ENCODE results near the gene FOXA1. TPM values are rescaled to one million over a fixed set of nuclear protein-coding genes. Genes with fewer than 3 reads are reported as not detected.

Gene FOXA1
- total RNA-seq, 1 experiment from 2014 or later, result 11.2 TPM

DNA sequence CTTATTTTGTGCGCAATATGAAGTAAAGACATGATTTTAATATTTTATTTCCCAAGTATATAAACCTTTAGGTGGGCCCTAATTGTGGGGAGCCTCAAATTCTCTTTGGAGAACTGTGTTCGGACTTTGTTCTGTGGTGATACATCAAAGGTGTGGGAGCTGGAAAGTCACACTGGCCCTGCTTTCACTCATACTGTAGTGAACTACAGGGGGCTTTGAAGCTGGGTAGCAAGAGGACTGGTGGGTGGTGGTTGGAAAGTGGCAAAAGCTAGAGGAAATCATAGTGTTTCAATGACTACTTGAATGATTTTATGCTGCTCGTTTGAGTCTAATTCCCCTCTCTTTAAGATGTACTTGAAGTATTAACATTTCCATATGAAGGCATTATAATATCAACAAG is 13.6 kb upstream of the FOXA1 start:
- H3K4me1 Mint-ChIP-seq (ENCODE audit: insufficient read depth, unreplicated experiment), result no peaks in the 10 kb centered on the region
- H3K36me3 Mint-ChIP-seq (ENCODE audit: insufficient read depth, unreplicated experiment), result no peaks in the 10 kb centered on the region
- H3K4me3 Mint-ChIP-seq (ENCODE audit: unreplicated experiment), result no peak overlapping the region
- H3K27me3 Mint-ChIP-seq (ENCODE audit: insufficient read depth, unreplicated experiment), result no peaks in the 10 kb centered on the region
- TF ChIP-seq, protein P1, sequence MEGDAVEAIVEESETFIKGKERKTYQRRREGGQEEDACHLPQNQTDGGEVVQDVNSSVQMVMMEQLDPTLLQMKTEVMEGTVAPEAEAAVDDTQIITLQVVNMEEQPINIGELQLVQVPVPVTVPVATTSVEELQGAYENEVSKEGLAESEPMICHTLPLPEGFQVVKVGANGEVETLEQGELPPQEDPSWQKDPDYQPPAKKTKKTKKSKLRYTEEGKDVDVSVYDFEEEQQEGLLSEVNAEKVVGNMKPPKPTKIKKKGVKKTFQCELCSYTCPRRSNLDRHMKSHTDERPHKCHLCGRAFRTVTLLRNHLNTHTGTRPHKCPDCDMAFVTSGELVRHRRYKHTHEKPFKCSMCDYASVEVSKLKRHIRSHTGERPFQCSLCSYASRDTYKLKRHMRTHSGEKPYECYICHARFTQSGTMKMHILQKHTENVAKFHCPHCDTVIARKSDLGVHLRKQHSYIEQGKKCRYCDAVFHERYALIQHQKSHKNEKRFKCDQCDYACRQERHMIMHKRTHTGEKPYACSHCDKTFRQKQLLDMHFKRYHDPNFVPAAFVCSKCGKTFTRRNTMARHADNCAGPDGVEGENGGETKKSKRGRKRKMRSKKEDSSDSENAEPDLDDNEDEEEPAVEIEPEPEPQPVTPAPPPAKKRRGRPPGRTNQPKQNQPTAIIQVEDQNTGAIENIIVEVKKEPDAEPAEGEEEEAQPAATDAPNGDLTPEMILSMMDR (IDR thresholded peaks at IDR 0.05; ENCODE audit: unreplicated experiment), result no peak
- ChIA-PET POLR2A (no interaction called here), CTCF (no interaction called here)
- BruUV-seq (replicated peaks), result no TSS peak
- no peak for DNase-seq (ENCODE audit: unreplicated experiment)
- no peak overlapping the region for H3K27ac Mint-ChIP-seq (ENCODE audit: low read depth, unreplicated experiment)
- intact Hi-C loops (cut with micrococcal nuclease), result no loop called here
- peaks cover 11% of the 10 kb centered on the region for H3K9me3 Mint-ChIP-seq (ENCODE audit: unreplicated experiment)

DNA sequence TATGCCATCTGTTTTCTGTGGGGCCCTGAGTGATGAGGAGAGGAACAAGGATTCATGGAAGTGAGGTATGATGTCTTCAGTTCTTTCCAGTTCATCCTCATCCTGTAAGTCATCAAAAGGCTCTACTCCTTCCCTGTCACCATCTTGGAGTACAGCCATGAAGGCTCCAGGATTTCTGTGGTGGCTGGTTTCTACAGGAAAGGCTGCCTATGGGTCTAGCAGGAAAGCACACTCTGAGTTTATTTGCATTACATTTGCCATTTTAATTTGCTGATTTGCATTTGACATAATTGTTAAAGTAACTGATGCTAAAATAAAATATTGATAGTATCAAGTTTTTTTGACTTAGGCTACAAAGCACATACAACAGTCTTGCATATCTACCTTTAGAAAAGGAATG is 11.6 kb upstream of the FOXA1 start:
- Mint-ChIP-seq H3K9me3 (ENCODE audit: unreplicated experiment) (peaks cover 6% of the 10 kb centered on the region), H3K27me3 (ENCODE audit: insufficient read depth, unreplicated experiment) (no peaks in the 10 kb centered on the region), H3K36me3 (ENCODE audit: insufficient read depth, unreplicated experiment) (no peaks in the 10 kb centered on the region), H3K27ac (ENCODE audit: low read depth, unreplicated experiment) (no peak overlapping the region), H3K4me1 (ENCODE audit: insufficient read depth, unreplicated experiment) (no peaks in the 10 kb centered on the region), H3K4me3 (ENCODE audit: unreplicated experiment) (no peak overlapping the region)
- CTCF ChIA-PET, result interaction anchor here (0.9 kb wide), 1 partner anchor 375 kb away, joined by 3 read pairs; no protein-coding TSS in a partner anchor
- POLR2A ChIA-PET, result no interaction called here
- no peak for DNase-seq (ENCODE audit: unreplicated experiment)
- TF ChIP-seq, protein P1 (IDR thresholded peaks at IDR 0.05; ENCODE audit: unreplicated experiment), result no peak
- intact Hi-C loops (cut with micrococcal nuclease), result no loop called here
- no TSS peak for BruUV-seq (replicated peaks)

DNA sequence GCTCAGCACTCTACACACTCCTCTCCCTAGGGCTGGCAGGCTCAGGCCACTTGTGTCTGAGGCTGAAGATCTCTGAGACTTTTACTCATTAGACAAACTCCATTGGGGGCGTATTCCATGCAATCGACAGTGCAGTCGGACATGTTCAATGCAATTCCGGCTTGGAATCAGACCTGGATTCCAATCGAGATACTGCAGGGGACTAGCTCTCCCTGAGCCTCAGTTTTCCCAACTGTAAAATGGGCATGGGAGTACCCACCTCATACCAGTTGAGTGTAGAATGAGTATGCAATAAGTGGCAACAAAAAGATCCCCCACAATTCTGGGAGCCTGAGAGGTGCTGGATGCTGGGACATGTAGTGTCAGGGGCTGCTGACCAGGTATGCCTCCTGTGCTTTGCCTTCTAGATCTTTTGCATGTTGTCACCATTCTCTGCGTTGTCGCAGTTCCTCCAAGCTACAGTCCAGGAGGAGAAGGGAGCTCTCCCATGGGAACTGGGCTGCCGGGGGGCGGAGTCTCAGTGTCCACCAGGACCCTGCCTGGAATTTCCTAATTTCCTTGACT is 8.7 kb upstream of the FOXA1 start:
- H3K9me3 Mint-ChIP-seq (ENCODE audit: unreplicated experiment), result no peaks in the 10 kb centered on the region
- TF ChIP-seq, protein P1 (IDR thresholded peaks at IDR 0.05; ENCODE audit: unreplicated experiment), result no peak
- H3K4me1 Mint-ChIP-seq (ENCODE audit: insufficient read depth, unreplicated experiment), result no peaks in the 10 kb centered on the region
- CTCF ChIA-PET, result no interaction called here
- no peak overlapping the region for H3K27ac Mint-ChIP-seq (ENCODE audit: low read depth, unreplicated experiment)
- no peaks in the 10 kb centered on the region for H3K36me3 Mint-ChIP-seq (ENCODE audit: insufficient read depth, unreplicated experiment)
- no peaks in the 10 kb centered on the region for H3K27me3 Mint-ChIP-seq (ENCODE audit: insufficient read depth, unreplicated experiment)
- intact Hi-C loops (cut with micrococcal nuclease), result no loop called here
- POLR2A ChIA-PET, result no interaction called here
- BruUV-seq (replicated peaks), result no TSS peak
- no peak for DNase-seq (ENCODE audit: unreplicated experiment)
- no peak overlapping the region for H3K4me3 Mint-ChIP-seq (ENCODE audit: unreplicated experiment)

DNA sequence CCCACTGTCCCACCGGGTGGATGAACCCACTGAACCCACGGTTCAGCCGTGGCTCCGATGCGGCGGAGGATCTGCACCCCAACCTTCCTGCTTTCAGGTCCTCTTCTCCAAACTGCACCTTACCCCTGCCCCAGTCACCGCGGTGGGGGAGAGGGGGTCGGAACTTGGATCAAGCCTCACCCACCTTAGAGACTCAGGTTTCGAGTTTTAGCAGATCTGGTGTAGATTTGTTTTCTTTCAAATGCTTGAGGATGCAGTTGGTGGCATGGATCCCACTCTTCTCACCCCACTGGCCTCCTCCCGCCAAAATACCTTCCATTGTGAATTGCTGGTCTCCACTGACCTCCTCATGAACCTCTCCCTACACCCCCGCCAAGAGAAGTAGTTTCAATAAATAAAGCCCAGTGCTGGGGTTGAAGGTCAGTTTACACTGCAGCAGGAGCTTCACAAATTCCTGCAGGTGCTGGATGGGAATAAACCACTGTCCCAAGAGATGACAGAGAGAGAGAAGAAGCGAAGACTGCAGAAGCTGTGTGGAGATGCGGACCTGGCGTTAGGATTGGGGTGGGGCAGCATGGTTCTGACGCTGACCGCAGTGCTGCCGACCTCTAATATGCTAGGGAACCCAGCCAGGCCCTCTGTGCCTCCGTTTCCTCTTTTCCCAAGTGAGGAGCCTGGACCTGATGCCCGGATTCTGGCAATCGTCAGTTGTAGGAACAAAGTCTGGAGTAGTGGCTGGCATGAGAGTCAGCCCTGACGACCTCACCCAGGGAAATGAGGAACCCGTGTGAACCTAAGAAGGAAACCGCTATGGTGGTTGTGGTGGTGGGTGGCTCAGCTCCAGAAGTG is 7.8 kb upstream of the FOXA1 start:
- no peaks in the 10 kb centered on the region for H3K36me3 Mint-ChIP-seq (ENCODE audit: insufficient read depth, unreplicated experiment)
- TF ChIP-seq, protein P1 (IDR thresholded peaks at IDR 0.05; ENCODE audit: unreplicated experiment), result no peak
- no peak overlapping the region for H3K27ac Mint-ChIP-seq (ENCODE audit: low read depth, unreplicated experiment)
- no TSS peak for BruUV-seq (replicated peaks)
- H3K4me1 Mint-ChIP-seq (ENCODE audit: insufficient read depth, unreplicated experiment), result no peaks in the 10 kb centered on the region
- intact Hi-C loops (cut with micrococcal nuclease), result no loop called here
- H3K9me3 Mint-ChIP-seq (ENCODE audit: unreplicated experiment), result no peaks in the 10 kb centered on the region
- no peak overlapping the region for H3K4me3 Mint-ChIP-seq (ENCODE audit: unreplicated experiment)
- H3K27me3 Mint-ChIP-seq (ENCODE audit: insufficient read depth, unreplicated experiment), result no peaks in the 10 kb centered on the region
- no peak for DNase-seq (ENCODE audit: unreplicated experiment)
- CTCF ChIA-PET, result no interaction called here
- POLR2A ChIA-PET, result no interaction called here
